GM12878 (cell line): ENCODE results near the gene LPAR3. TPM values are rescaled to one million over a fixed set of nuclear protein-coding genes. Genes with fewer than 3 reads are reported as not detected.

Experiments
- MYB ChIP-seq: fragments of 150-350 bp; IDR thresholded peaks from 2 replicates; pipeline ENCODE4 v1.6.1; 2014; ENCODE audit warnings: mild to moderate bottlenecking, low read depth, low read length, borderline replicate concordance
- POU2F2 ChIP-seq: IDR thresholded peaks from 3 replicates; pipeline ENCODE4 v1.6.1; 2011; ENCODE audit warnings: low read depth, mild to moderate bottlenecking, low read length, borderline replicate concordance
- TBL1XR1 ChIP-seq: IDR thresholded peaks from 2 replicates; pipeline ENCODE4 v1.6.1; 2012; ENCODE audit warnings: low read depth, low read length, improper control_type of control experiment
- ZNF384 ChIP-seq: IDR thresholded peaks from 2 replicates; pipeline ENCODE4 v1.6.1; 2012; ENCODE audit warnings: low read depth, mild to moderate bottlenecking, low read length, improper control_type of control experiment, borderline replicate concordance
- ZNF592 ChIP-seq: fragments of 450-650 bp; IDR thresholded peaks from 2 replicates; pipeline ENCODE4 v1.6.1; 2017; ENCODE audit warnings: mild to moderate bottlenecking, moderate library complexity
- polyA plus RNA-seq, 11 experiments: library from polyadenylated mRNA; depleted of rRNA in 4 of 11; unstranded in 6 of 11; stranded (reverse) in 5 of 11; fragments of >200 nt; fragmentation: Nextera tagmentation in 4 of 11; fragmentation: Illumina TruSeq in 1 of 11; extraction: Ambion mirVana in 4 of 11; extraction: Trizol in 1 of 11; gene quantifications; 1 replicate in 1 of 11; 2 replicates in 10 of 11; pipeline versions ENCODE4 v1.2.1 to v1.2.3, GENCODE V29; 2011 to 2016; ENCODE audit warnings: inconsistent platforms in 2 of 11, missing spikeins in 2 of 11, low read depth in 1 of 11
- total RNA-seq, 4 experiments: library from RNA; depleted of rRNA in 3 of 4; stranded (reverse); fragments of >200 nt in 3 of 4; fragmentation: Illumina TruSeq in 1 of 4; extraction: Trizol in 1 of 4; gene quantifications; 2 replicates each; pipeline versions ENCODE4 v1.2.1 to v1.2.3, GENCODE V29; 2013 to 2021
- TF ChIP-seq, protein P1 (sequence below): IDR thresholded peaks from 2 replicates; pipeline ENCODE4 v1.6.1; 2012; ENCODE audit warnings: mild to moderate bottlenecking, low read depth, low read length
- TF ChIP-seq, protein P2 (sequence below): fragments of 450-650 bp; IDR thresholded peaks from 2 replicates; pipeline ENCODE4 v1.6.1; 2016; ENCODE audit warnings: mild to moderate bottlenecking
- TF ChIP-seq, protein P3 (sequence below): IDR thresholded peaks from 2 replicates; pipeline ENCODE4 v1.6.1; 2012; ENCODE audit warnings: low read depth, low read length, improper control_type of control experiment

The LPAR3 gene
- total and polyA plus RNA-seq, 10 of the 15 experiments (the other 5 are each of a cell fraction or from before 2014, with no cell fraction given), result 0.03 to 0.31 (median 0.09) TPM; not detected in 3

GRCh38 chr1:84810343-84810742 lies 82.7 kb downstream of the LPAR3 start (continued):
- TF ChIP-seq, protein P1, sequence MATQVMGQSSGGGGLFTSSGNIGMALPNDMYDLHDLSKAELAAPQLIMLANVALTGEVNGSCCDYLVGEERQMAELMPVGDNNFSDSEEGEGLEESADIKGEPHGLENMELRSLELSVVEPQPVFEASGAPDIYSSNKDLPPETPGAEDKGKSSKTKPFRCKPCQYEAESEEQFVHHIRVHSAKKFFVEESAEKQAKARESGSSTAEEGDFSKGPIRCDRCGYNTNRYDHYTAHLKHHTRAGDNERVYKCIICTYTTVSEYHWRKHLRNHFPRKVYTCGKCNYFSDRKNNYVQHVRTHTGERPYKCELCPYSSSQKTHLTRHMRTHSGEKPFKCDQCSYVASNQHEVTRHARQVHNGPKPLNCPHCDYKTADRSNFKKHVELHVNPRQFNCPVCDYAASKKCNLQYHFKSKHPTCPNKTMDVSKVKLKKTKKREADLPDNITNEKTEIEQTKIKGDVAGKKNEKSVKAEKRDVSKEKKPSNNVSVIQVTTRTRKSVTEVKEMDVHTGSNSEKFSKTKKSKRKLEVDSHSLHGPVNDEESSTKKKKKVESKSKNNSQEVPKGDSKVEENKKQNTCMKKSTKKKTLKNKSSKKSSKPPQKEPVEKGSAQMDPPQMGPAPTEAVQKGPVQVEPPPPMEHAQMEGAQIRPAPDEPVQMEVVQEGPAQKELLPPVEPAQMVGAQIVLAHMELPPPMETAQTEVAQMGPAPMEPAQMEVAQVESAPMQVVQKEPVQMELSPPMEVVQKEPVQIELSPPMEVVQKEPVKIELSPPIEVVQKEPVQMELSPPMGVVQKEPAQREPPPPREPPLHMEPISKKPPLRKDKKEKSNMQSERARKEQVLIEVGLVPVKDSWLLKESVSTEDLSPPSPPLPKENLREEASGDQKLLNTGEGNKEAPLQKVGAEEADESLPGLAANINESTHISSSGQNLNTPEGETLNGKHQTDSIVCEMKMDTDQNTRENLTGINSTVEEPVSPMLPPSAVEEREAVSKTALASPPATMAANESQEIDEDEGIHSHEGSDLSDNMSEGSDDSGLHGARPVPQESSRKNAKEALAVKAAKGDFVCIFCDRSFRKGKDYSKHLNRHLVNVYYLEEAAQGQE, result no peak
- TF ChIP-seq TBL1XR1 (no peak), ZNF384 (no peak), ZNF592 (no peak), MYB (no peak), POU2F2 (no peak)
- TF ChIP-seq, protein P2, sequence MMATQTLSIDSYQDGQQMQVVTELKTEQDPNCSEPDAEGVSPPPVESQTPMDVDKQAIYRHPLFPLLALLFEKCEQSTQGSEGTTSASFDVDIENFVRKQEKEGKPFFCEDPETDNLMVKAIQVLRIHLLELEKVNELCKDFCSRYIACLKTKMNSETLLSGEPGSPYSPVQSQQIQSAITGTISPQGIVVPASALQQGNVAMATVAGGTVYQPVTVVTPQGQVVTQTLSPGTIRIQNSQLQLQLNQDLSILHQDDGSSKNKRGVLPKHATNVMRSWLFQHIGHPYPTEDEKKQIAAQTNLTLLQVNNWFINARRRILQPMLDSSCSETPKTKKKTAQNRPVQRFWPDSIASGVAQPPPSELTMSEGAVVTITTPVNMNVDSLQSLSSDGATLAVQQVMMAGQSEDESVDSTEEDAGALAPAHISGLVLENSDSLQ, result no peak
- TF ChIP-seq, protein P3, sequence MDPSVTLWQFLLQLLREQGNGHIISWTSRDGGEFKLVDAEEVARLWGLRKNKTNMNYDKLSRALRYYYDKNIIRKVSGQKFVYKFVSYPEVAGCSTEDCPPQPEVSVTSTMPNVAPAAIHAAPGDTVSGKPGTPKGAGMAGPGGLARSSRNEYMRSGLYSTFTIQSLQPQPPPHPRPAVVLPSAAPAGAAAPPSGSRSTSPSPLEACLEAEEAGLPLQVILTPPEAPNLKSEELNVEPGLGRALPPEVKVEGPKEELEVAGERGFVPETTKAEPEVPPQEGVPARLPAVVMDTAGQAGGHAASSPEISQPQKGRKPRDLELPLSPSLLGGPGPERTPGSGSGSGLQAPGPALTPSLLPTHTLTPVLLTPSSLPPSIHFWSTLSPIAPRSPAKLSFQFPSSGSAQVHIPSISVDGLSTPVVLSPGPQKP, result no peak
